ENCODE measurements around the gene LCE3D.
A peak's percentile ranks its signal among the peaks of the same experiment; 100 is the strongest.
"Not testable (repeated sequence)": the region's sequence is repeated elsewhere in the genome, so short reads cannot be mapped to it uniquely, and the experiment has no call there.

LCE3D gene
- 0 to 0.03 (median 0) reads per million in 18 experiments for total RNA-seq

GRCh38 chr1:152580433-152580832 is at the start of gene LCE3D:
TSS of gene LCE3D (minus strand) at chr1:152580516. CDS start at chr1:152579936, 580 bp downstream.
- no peak for DNase-seq

GRCh38 chr1:152626744-152627143 is 46.4 kb upstream of the LCE3D start:
- no peak for DNase-seq

- no peak for DNase-seq
Observed at GRCh38 chr1:152623203-152623844, 43.0 kb upstream of the LCE3D start.

GRCh38 chr1:152622803-152623202 is 42.5 kb upstream of the LCE3D start, which contains the start of gene LCE3A:
TSS of gene LCE3A (minus strand) at chr1:152623103. CDS start at chr1:152623103, 0 bp downstream.
- DNase-seq = peak in 1 of 2 donors; percentile 8

- DNase-seq = no peak
Observed at GRCh38 chr1:152621993-152622392, 41.7 kb upstream of the LCE3D start.

- DNase-seq = no peak
Observed at GRCh38 chr1:152613511-152613910, 33.2 kb upstream of the LCE3D start, which contains the start of gene LCE3B. TSS of gene LCE3B (plus strand) at chr1:152613811. CDS start at chr1:152613811, 0 bp downstream.

GRCh38 chr1:152599934-152600333 is 19.6 kb upstream of the LCE3D start, which contains the start of gene LCE3C:
TSS of gene LCE3C (plus strand) at chr1:152600234. CDS start at chr1:152600732, 498 bp downstream.
- DNase-seq = no peak

- DNase-seq = no peak
Observed at GRCh38 chr1:152596986-152597385, 16.7 kb upstream of the LCE3D start.

- DNase-seq = no peak
Observed at GRCh38 chr1:152585586-152585985, 5.3 kb upstream of the LCE3D start.

GRCh38 chr1:152582647-152583046 is 2.3 kb upstream of the LCE3D start:
- no peak for DNase-seq

GRCh38 chr1:152579526-152579925 is 790 bp downstream of the LCE3D start:
- DNase-seq = not testable (repeated sequence)

- no peak for DNase-seq
Observed at GRCh38 chr1:152577168-152577567, 3.1 kb downstream of the LCE3D start.

GRCh38 chr1:152566681-152567080 is 13.6 kb downstream of the LCE3D start, which contains the start of gene LCE3E:
TSS of gene LCE3E (minus strand) at chr1:152566780. CDS start at chr1:152566208, 572 bp downstream.
- no peak for DNase-seq

GRCh38 chr1:152565535-152566215 is 14.6 kb downstream of the LCE3D start:
- no peak for DNase-seq

- DNase-seq = no peak
Observed at GRCh38 chr1:152565115-152565514, 15.2 kb downstream of the LCE3D start.

- DNase-seq = not testable (repeated sequence)
Observed at GRCh38 chr1:152548358-152548757, 32.0 kb downstream of the LCE3D start.

GRCh38 chr1:152546704-152547103 is 33.6 kb downstream of the LCE3D start:
- DNase-seq = peak; percentile 21 to 51

- DNase-seq = peak in 1 of 2 donors; percentile 11
Observed at GRCh38 chr1:152543820-152544219, 36.5 kb downstream of the LCE3D start.

- no peak for DNase-seq
Observed at GRCh38 chr1:152539901-152540300, 40.4 kb downstream of the LCE3D start.

GRCh38 chr1:152537496-152537895 is 42.8 kb downstream of the LCE3D start:
- no peak for DNase-seq

GRCh38 chr1:152535774-152536173 is 44.5 kb downstream of the LCE3D start:
- DNase-seq = no peak

GRCh38 chr1:152533327-152533938 is 46.9 kb downstream of the LCE3D start:
- DNase-seq = peak; percentile 54 to 62

All from inflammatory macrophage (primary cell).